Measurements from ENCODE around the gene RPTOR. TPM values are rescaled to one million over a fixed set of nuclear protein-coding genes. Genes with fewer than 3 reads are reported as not detected.

RPTOR gene
- total and polyA plus RNA-seq, 10 of the 15 experiments (the other 5 are each of a cell fraction or from before 2014, with no cell fraction given) = 0.18 to 32.1 (median 7.8) TPM

DNA sequence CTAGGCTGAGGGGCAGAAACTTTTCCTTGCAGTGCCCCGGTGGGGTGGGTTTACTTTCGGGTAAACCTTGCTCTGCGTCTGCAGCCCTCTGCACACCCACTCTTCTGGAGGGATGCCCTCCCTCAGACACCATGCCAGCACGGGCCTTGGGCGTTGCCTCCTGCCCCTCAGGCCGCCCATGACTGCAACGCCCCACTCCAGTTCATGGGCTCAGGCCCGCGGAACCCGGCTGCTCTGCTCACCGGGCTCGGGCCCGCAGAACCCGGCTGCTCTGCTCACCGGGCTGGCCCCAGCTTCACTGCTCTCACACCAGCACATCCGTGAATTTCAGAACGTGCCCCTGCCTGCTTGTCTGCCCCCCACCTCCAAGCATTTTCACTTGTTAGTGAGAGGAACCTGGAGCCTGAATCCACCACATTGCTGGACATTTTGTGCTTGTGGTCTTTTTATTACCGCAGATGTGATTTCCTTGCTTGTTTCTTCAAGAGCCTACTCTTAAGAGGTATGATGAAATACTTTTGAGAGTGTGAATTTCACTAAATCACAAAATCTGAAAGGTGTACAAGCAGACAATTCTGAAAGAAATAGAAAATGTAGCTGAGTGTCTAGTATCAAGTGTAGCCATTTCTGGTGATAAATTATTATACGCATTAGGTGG is 130.9 kb downstream of the RPTOR start:
- Histone ChIP-seq H3K4me1 (ENCODE audit: control insufficient read depth, insufficient read depth, low read length) (peaks cover 13% of the 10 kb centered on the region), H4K20me1 (ENCODE audit: control insufficient read depth, insufficient read depth) (no peaks in the 10 kb centered on the region), H3K4me2 (ENCODE audit: control insufficient read depth, insufficient read depth) (no peak overlapping the region), H3K27ac (ENCODE audit: control insufficient read depth, insufficient read depth) (no peak overlapping the region), H3K9me3 (replicated peaks; ENCODE audit: control insufficient read depth, insufficient read depth, low read length) (no peaks in the 10 kb centered on the region), H3K9ac (ENCODE audit: control insufficient read depth, insufficient read depth, low read length) (no peak overlapping the region), H2AFZ (ENCODE audit: control insufficient read depth, low read depth, low read length) (no peak overlapping the region), H3K36me3 (ENCODE audit: control insufficient read depth in 2 of 2, insufficient read depth in 2 of 2, low read length in 1 of 2) (peaks cover 0 to 1% of the 10 kb centered on the region in 2 experiments; a peak in 1 of 4 replicates), H3K27me3 (replicated peaks in 1 of 2; ENCODE audit: control insufficient read depth in 2 of 2, insufficient read depth in 2 of 2, low read length in 1 of 2) (no peaks in the 10 kb centered on the region), H3K4me3 (no peak overlapping the region), H3K79me2 (ENCODE audit: control insufficient read depth, insufficient read depth, low read length) (peaks cover 4% of the 10 kb centered on the region)
- SMC1A ChIA-PET (ENCODE audit: uncharacterized antibody, unreplicated experiment) = no interaction called here
- TF ChIP-seq IRF4 (IDR thresholded peaks at IDR 0.05; ENCODE audit: low read depth, low read length) = no peak
- TF ChIP-seq CHD2 (IDR thresholded peaks at IDR 0.05; ENCODE audit: borderline replicate concordance, low read depth, low read length) = no peak
- TF ChIP-seq SMAD5 (IDR thresholded peaks at IDR 0.05; ENCODE audit: low read depth) = no peak
- TF ChIP-seq HDAC2 (IDR thresholded peaks at IDR 0.05) = no peak
- TF ChIP-seq CBX3 (IDR thresholded peaks at IDR 0.05; ENCODE audit: borderline replicate concordance, low read depth) = no peak
- intact Hi-C loops (cut with micrococcal nuclease; ENCODE audit: unreplicated experiment) = no loop called here
- CTCF ChIA-PET = interaction anchor here (1.4 kb wide), 1 partner anchor 70 kb away, joined by 3 read pairs; no protein-coding TSS in a partner anchor
- POLR2A ChIA-PET = no interaction called here
- ATAC-seq = no peak
- RAD21 ChIA-PET (ENCODE audit: unreplicated experiment) = no interaction called here
- in situ Hi-C loops (cut with MboI) = no loop called here
- WGBS (ENCODE audit: insufficient coverage, insufficient replicate concordance, low lambda C conversion rate, missing lambda C conversion rate) = 95% methylated on average over 19 of the region's 19 CpGs
- no peak for FAIRE-seq
- DNase-seq (ENCODE audit: low read depth, low spot score) = no peak
- no TSS peak for BruUV-seq (replicated peaks)

DNA sequence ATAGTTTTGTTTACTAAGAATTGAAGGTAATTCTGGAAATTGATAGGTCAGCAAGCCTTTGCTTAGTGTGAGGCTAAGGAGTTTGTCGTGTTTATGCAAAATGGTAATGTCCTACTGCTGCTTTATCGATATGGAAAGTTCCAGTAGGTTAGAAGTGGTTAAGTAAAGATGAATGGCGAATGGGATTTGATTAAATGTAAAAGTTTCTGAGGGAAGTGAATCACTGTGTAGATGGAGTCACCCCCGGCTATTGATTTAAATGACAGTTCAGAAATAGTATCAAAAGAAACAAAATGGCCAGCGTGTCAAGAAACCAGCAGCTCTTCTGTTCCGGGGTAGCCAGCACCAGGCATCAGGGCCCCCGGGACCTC is 131.4 kb downstream of the RPTOR start:
- H4K20me1 ChIP-seq (ENCODE audit: control insufficient read depth, insufficient read depth) = no peaks in the 10 kb centered on the region
- no peak for ATAC-seq
- CTCF ChIA-PET = no interaction called here
- no TSS peak for BruUV-seq (replicated peaks)
- H3K4me2 ChIP-seq (ENCODE audit: control insufficient read depth, insufficient read depth) = no peak overlapping the region
- intact Hi-C loops (cut with micrococcal nuclease; ENCODE audit: unreplicated experiment) (no loop called here), in situ Hi-C loops (cut with MboI) (no loop called here)
- no peak overlapping the region for H3K27ac ChIP-seq (ENCODE audit: control insufficient read depth, insufficient read depth)
- DNase-seq (ENCODE audit: low read depth, low spot score) = no peak
- TF ChIP-seq STAT3 (IDR thresholded peaks at IDR 0.05; ENCODE audit: low read depth, low read length) (no peak), SRF (IDR thresholded peaks at IDR 0.05; ENCODE audit: low read depth in 2 of 2, low read length in 2 of 2) (no peak), CEBPB (IDR thresholded peaks at IDR 0.05; ENCODE audit: borderline replicate concordance in 1 of 2, low read depth in 2 of 2, low read length in 2 of 2) (no peak), RBBP5 (conservative IDR thresholded peaks at IDR 0.05) (no peak), WRNIP1 (IDR thresholded peaks at IDR 0.05; ENCODE audit: borderline replicate concordance, low read depth, low read length) (no peak)
- TF ChIP-seq, protein P1, sequence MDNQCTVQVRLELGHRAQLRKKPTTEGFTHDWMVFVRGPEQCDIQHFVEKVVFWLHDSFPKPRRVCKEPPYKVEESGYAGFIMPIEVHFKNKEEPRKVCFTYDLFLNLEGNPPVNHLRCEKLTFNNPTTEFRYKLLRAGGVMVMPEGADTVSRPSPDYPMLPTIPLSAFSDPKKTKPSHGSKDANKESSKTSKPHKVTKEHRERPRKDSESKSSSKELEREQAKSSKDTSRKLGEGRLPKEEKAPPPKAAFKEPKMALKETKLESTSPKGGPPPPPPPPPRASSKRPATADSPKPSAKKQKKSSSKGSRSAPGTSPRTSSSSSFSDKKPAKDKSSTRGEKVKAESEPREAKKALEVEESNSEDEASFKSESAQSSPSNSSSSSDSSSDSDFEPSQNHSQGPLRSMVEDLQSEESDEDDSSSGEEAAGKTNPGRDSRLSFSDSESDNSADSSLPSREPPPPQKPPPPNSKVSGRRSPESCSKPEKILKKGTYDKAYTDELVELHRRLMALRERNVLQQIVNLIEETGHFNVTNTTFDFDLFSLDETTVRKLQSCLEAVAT (IDR thresholded peaks at IDR 0.05) = no peak
- TF ChIP-seq, protein P2, sequence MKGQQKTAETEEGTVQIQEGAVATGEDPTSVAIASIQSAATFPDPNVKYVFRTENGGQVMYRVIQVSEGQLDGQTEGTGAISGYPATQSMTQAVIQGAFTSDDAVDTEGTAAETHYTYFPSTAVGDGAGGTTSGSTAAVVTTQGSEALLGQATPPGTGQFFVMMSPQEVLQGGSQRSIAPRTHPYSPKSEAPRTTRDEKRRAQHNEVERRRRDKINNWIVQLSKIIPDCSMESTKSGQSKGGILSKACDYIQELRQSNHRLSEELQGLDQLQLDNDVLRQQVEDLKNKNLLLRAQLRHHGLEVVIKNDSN (IDR thresholded peaks at IDR 0.05; ENCODE audit: borderline replicate concordance, extremely low read length, insufficient read depth, low read depth, low read length) = no peak
- TF ChIP-seq, protein P3, sequence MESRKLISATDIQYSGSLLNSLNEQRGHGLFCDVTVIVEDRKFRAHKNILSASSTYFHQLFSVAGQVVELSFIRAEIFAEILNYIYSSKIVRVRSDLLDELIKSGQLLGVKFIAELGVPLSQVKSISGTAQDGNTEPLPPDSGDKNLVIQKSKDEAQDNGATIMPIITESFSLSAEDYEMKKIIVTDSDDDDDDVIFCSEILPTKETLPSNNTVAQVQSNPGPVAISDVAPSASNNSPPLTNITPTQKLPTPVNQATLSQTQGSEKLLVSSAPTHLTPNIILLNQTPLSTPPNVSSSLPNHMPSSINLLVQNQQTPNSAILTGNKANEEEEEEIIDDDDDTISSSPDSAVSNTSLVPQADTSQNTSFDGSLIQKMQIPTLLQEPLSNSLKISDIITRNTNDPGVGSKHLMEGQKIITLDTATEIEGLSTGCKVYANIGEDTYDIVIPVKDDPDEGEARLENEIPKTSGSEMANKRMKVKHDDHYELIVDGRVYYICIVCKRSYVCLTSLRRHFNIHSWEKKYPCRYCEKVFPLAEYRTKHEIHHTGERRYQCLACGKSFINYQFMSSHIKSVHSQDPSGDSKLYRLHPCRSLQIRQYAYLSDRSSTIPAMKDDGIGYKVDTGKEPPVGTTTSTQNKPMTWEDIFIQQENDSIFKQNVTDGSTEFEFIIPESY (IDR thresholded peaks at IDR 0.05) = no peak
- no peaks in the 10 kb centered on the region for H3K9me3 ChIP-seq (replicated peaks; ENCODE audit: control insufficient read depth, insufficient read depth, low read length)
- POLR2A ChIA-PET = no interaction called here
- H3K9ac ChIP-seq (ENCODE audit: control insufficient read depth, insufficient read depth, low read length) = no peak overlapping the region
- H3K36me3 ChIP-seq (ENCODE audit: control insufficient read depth in 2 of 2, insufficient read depth in 2 of 2, low read length in 1 of 2) = peaks cover 0 to 1% of the 10 kb centered on the region in 2 experiments; a peak in 1 of 4 replicates
- no peaks in the 10 kb centered on the region for H3K27me3 ChIP-seq (replicated peaks in 1 of 2; ENCODE audit: control insufficient read depth in 2 of 2, insufficient read depth in 2 of 2, low read length in 1 of 2)
- RAD21 ChIA-PET (ENCODE audit: unreplicated experiment) = no interaction called here
- SMC1A ChIA-PET (ENCODE audit: uncharacterized antibody, unreplicated experiment) = no interaction called here
- no peak overlapping the region for H3K4me3 ChIP-seq
- H3K4me1 ChIP-seq (ENCODE audit: control insufficient read depth, insufficient read depth, low read length) = peaks cover 13% of the 10 kb centered on the region
- H2AFZ ChIP-seq (ENCODE audit: control insufficient read depth, low read depth, low read length) = no peak overlapping the region
- WGBS (ENCODE audit: insufficient coverage, insufficient replicate concordance, low lambda C conversion rate, missing lambda C conversion rate) = 98% methylated on average over 7 of the region's 7 CpGs
- peaks cover 4% of the 10 kb centered on the region for H3K79me2 ChIP-seq (ENCODE audit: control insufficient read depth, insufficient read depth, low read length)
- no peak for FAIRE-seq
